PC-9 (cell line): Measurements from ENCODE around the gene PBX4.

ENCODE experiments used
- EZH2 ChIP-seq: fragments of 200-600 bp; sonication (generic); IDR thresholded peaks from 2 replicates; pipeline ENCODE4 v1.8.0; 2017; ENCODE audit warnings: antibody characterized with exemption, low read depth
- TF ChIP-seq, protein P1 (sequence below): fragments of 200-600 bp; sonication (generic); conservative IDR thresholded peaks from 2 replicates; pipeline ENCODE4 v1.6.1; 2017; ENCODE audit warnings: mixed run types, antibody characterized with exemption, mild to moderate bottlenecking, moderate library complexity

DNA sequence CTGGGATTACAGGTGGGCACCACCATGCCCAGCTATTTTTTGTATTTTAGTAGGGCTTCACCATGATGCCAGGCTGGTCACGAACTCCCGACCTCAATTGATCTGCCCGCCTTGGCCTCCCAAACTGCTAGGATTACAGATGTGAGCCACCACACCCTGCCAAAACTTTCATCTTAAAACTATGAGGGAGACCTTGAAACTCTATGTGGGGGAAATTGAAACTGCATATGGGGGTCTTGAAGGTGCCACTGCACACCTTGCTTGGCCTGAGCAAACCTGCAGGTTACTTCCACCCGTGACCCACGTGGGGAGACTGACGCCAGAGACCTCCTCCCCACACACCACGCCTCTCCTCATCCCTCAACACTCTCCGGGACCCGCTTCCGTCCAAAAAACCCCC, 64.8 kb downstream of the PBX4 start:
- TF ChIP-seq, protein P1, sequence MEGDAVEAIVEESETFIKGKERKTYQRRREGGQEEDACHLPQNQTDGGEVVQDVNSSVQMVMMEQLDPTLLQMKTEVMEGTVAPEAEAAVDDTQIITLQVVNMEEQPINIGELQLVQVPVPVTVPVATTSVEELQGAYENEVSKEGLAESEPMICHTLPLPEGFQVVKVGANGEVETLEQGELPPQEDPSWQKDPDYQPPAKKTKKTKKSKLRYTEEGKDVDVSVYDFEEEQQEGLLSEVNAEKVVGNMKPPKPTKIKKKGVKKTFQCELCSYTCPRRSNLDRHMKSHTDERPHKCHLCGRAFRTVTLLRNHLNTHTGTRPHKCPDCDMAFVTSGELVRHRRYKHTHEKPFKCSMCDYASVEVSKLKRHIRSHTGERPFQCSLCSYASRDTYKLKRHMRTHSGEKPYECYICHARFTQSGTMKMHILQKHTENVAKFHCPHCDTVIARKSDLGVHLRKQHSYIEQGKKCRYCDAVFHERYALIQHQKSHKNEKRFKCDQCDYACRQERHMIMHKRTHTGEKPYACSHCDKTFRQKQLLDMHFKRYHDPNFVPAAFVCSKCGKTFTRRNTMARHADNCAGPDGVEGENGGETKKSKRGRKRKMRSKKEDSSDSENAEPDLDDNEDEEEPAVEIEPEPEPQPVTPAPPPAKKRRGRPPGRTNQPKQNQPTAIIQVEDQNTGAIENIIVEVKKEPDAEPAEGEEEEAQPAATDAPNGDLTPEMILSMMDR: no peak
- no peak for TF ChIP-seq EZH2
